H1 (cell line): ENCODE data around the gene MPND. TPM values are rescaled to one million over a fixed set of nuclear protein-coding genes. Genes with fewer than 3 reads are reported as not detected.

Experiments used
- CTCF ChIA-PET: fragments of 300-600 bp; sonication (Branson Sonifier 250); formaldehyde crosslinking; loops from one replicate; lab custom pipeline; 2021; ENCODE audit not compliant: partially characterized antibody; lab: Charles Lee
- POLR2A ChIA-PET: fragments of 300-600 bp; sonication (Branson Sonifier 250); formaldehyde crosslinking; loops from one replicate; lab custom pipeline; 2021; ENCODE audit warnings: inconsistent platforms; ENCODE audit not compliant: partially characterized antibody; lab: Charles Lee
- DNase-seq, 2 experiments: peaks; one replicate each; pipeline versions ENCODE4 v3.0.0 to v3.0.0-alpha.2; 2010 to 2022; ENCODE audit warnings: low spot score in 2 of 2, low read depth in 1 of 2, mixed read lengths in 1 of 2
- FAIRE-seq: peaks from 2 replicates; lab custom pipeline; 2011; peaks lifted over from hg19 to GRCh38; lab: Jason Lieb, UNC
- H2AFZ ChIP-seq: 2 replicates; pipeline ENCODE4 v1.8.1; 2012; ENCODE audit warnings: low read length, inconsistent platforms
- H2AK5ac ChIP-seq: 2 replicates; pipeline ENCODE4 v1.6.1; 2013; ENCODE audit warnings: low read depth, low read length
- H2BK120ac ChIP-seq: replicated peaks from 2 replicates; pipeline ENCODE3; 2013; ENCODE audit warnings: low read depth, low read length, inconsistent platforms
- H2BK12ac ChIP-seq: 2 replicates; pipeline ENCODE4 v1.6.1; 2013; ENCODE audit warnings: low read depth, low read length
- H2BK15ac ChIP-seq: 2 replicates; pipeline ENCODE4 v1.6.1; 2013; ENCODE audit warnings: low read length
- H2BK20ac ChIP-seq: 2 replicates; pipeline ENCODE4 v1.6.1; 2013; ENCODE audit warnings: low read length
- H2BK5ac ChIP-seq: 2 replicates; pipeline ENCODE4 v1.6.1; 2013; ENCODE audit warnings: low read depth, low read length
- H3K14ac ChIP-seq: 2 replicates; pipeline ENCODE4 v1.6.1; 2013; ENCODE audit warnings: inconsistent platforms; ENCODE audit not compliant: insufficient read length
- H3K18ac ChIP-seq: 2 replicates; pipeline ENCODE4 v1.6.1; 2013; ENCODE audit warnings: low read length; ENCODE audit errors: extremely low read depth
- H3K23ac ChIP-seq: 2 replicates; pipeline ENCODE4 v1.6.1; 2013; ENCODE audit warnings: inconsistent platforms; ENCODE audit not compliant: insufficient read length
- H3K23me2 ChIP-seq: 2 replicates; pipeline ENCODE4 v1.6.1; 2013; ENCODE audit warnings: low read depth, low read length
- H3K27ac ChIP-seq: 2 replicates; pipeline ENCODE4 v1.6.1; 2011; ENCODE audit warnings: low read depth, low read length, inconsistent platforms
- H3K27me3 ChIP-seq, 4 experiments: replicated peaks in 1 of 4; 1 replicate in 1 of 4; 2 replicates in 3 of 4; pipeline versions ENCODE4 v1.6.1 to v1.8.1; 2011 to 2013; ENCODE audit warnings: low read length in 3 of 4, mild to moderate bottlenecking in 3 of 4, inconsistent platforms in 2 of 4, mixed read lengths in 2 of 4, moderate library complexity in 1 of 4; ENCODE audit not compliant: control insufficient read depth in 3 of 4, insufficient read depth in 3 of 4; ENCODE audit errors: extremely low read depth in 1 of 4
- H3K36me3 ChIP-seq, 4 experiments: 2 replicates each; pipeline versions ENCODE4 v1.6.1 to v1.8.1; 2011 to 2013; ENCODE audit warnings: mild to moderate bottlenecking in 4 of 4, low read length in 3 of 4, moderate library complexity in 2 of 4, control low read depth in 1 of 4, inconsistent platforms in 1 of 4; ENCODE audit not compliant: insufficient read depth in 4 of 4, control insufficient read depth in 2 of 4
- H3K4ac ChIP-seq: replicated peaks from 2 replicates; pipeline ENCODE3; 2013; ENCODE audit warnings: low read length, low read depth, mixed read lengths, inconsistent platforms; ENCODE audit not compliant: insufficient read length
- H3K4me1 ChIP-seq, 4 experiments: replicated peaks in 1 of 4; 1 replicate in 1 of 4; 2 replicates in 3 of 4; pipeline versions ENCODE4 v1.6.1 to v1.8.1; 2011 to 2013; ENCODE audit warnings: low read length in 3 of 4, inconsistent platforms in 2 of 4, mixed read lengths in 1 of 4; ENCODE audit not compliant: insufficient read depth in 4 of 4, control insufficient read depth in 3 of 4
- H3K4me2 ChIP-seq, 2 experiments: 2 replicates each; pipeline versions ENCODE4 v1.6.1 to v1.8.1; 2011 to 2013; ENCODE audit warnings: low read depth in 2 of 2, low read length in 2 of 2, control low read depth in 1 of 2, inconsistent platforms in 1 of 2, mild to moderate bottlenecking in 1 of 2; ENCODE audit not compliant: insufficient read depth in 1 of 2
- H3K4me3 ChIP-seq, 4 experiments: fragments of 200-600, 300-600 bp in 1 of 4; sonication (generic), shearing (Covaris generic), sonication (Bioruptor Twin) in 1 of 4; 2 replicates each; pipeline versions ENCODE4 v1.5.1 to v1.8.1; 2011 to 2016; ENCODE audit warnings: low read length in 4 of 4, low read depth in 3 of 4, control low read depth in 2 of 4, inconsistent platforms in 2 of 4, mild to moderate bottlenecking in 2 of 4, mixed read lengths in 1 of 4, moderate library complexity in 1 of 4; ENCODE audit not compliant: insufficient read depth in 2 of 4; ENCODE audit errors: extremely low read depth in 1 of 4
- H3K56ac ChIP-seq: replicated peaks from 2 replicates; pipeline ENCODE3; 2013; ENCODE audit warnings: low read depth, mild to moderate bottlenecking, mixed read lengths, low read length, inconsistent platforms; ENCODE audit not compliant: insufficient read length
- H3K79me1 ChIP-seq: 2 replicates; pipeline ENCODE4 v1.6.1; 2013; ENCODE audit warnings: low read depth, low read length, control low read depth
- H3K79me2 ChIP-seq, 2 experiments: 2 replicates each; pipeline versions ENCODE4 v1.6.1 to v1.8.1; 2012 to 2013; ENCODE audit warnings: low read length in 2 of 2, mild to moderate bottlenecking in 2 of 2, inconsistent platforms in 1 of 2; ENCODE audit not compliant: insufficient read depth in 2 of 2, control insufficient read depth in 1 of 2
- H3K9ac ChIP-seq, 4 experiments: replicated peaks in 1 of 4; 1 replicate in 1 of 4; 2 replicates in 3 of 4; pipeline versions ENCODE4 v1.6.1 to v1.8.1; 2011 to 2013; ENCODE audit warnings: low read depth in 3 of 4, low read length in 3 of 4, control low read depth in 2 of 4, mild to moderate bottlenecking in 2 of 4, moderate library complexity in 2 of 4, inconsistent platforms in 1 of 4; ENCODE audit errors: extremely low read depth in 1 of 4
- H3K9me3 ChIP-seq, 2 experiments: 2 replicates each; pipeline versions ENCODE4 v1.6.1 to v1.8.1; 2012 to 2013; ENCODE audit warnings: mild to moderate bottlenecking in 2 of 2, moderate library complexity in 2 of 2, control low read depth in 1 of 2, inconsistent platforms in 1 of 2, low read depth in 1 of 2, low read length in 1 of 2, mixed read lengths in 1 of 2; ENCODE audit not compliant: insufficient read depth in 2 of 2
- H4K20me1 ChIP-seq, 2 experiments: replicated peaks in 1 of 2; 2 replicates each; pipeline versions ENCODE3 to v1.8.1; 2011 to 2013; ENCODE audit warnings: inconsistent platforms in 2 of 2, low read length in 2 of 2, mild to moderate bottlenecking in 1 of 2; ENCODE audit not compliant: insufficient read depth in 2 of 2, control insufficient read depth in 1 of 2
- H4K5ac ChIP-seq: 2 replicates; pipeline ENCODE4 v1.6.1; 2013; ENCODE audit warnings: low read length, low read depth, mixed read lengths, inconsistent platforms; ENCODE audit not compliant: insufficient read length
- H4K8ac ChIP-seq: 2 replicates; pipeline ENCODE4 v1.8.0; 2013; ENCODE audit warnings: mild to moderate bottlenecking, moderate library complexity, low read length, inconsistent platforms; ENCODE audit not compliant: insufficient read depth; ENCODE audit errors: extremely low read depth
- H4K91ac ChIP-seq: replicated peaks from 2 replicates; pipeline ENCODE3; 2013; ENCODE audit warnings: low read length, mixed read lengths, inconsistent platforms; ENCODE audit not compliant: insufficient read length
- GABPA ChIP-seq: IDR thresholded peaks from 2 replicates; pipeline ENCODE4 v1.6.1; 2011; ENCODE audit warnings: mild to moderate bottlenecking, low read length, moderate library complexity, borderline replicate concordance; ENCODE audit not compliant: insufficient read depth
- HDAC6 ChIP-seq: IDR thresholded peaks from one replicate; pipeline ENCODE4 v1.7.1; 2012; ENCODE audit warnings: low read depth, mild to moderate bottlenecking, inconsistent platforms, low read length, moderate library complexity
- JUND ChIP-seq: IDR thresholded peaks from 2 replicates; pipeline ENCODE4 v1.6.1; 2011; ENCODE audit warnings: mild to moderate bottlenecking, improper control_type of control experiment, low read length
- NANOG ChIP-seq: IDR thresholded peaks from 2 replicates; pipeline ENCODE4 v1.6.1; 2011; ENCODE audit warnings: low read length, low read depth, mild to moderate bottlenecking, inconsistent platforms; ENCODE audit not compliant: insufficient read depth, poor library complexity, severe bottlenecking
- NRF1 ChIP-seq: IDR thresholded peaks from 2 replicates; pipeline ENCODE4 v1.6.1; 2011; ENCODE audit warnings: mild to moderate bottlenecking, low read depth, low read length, improper control_type of control experiment
- PHF8 ChIP-seq: fragments of 200-600 bp; sonication (generic); conservative IDR thresholded peaks from 2 replicates; pipeline ENCODE4 v1.7.1; 2012; ENCODE audit warnings: low read depth, mild to moderate bottlenecking, inconsistent platforms, low read length, moderate library complexity
- POLR2AphosphoS5 ChIP-seq: IDR thresholded peaks from 2 replicates; pipeline ENCODE4 v1.6.1; 2011; ENCODE audit warnings: low read depth, low read length
- RFX5 ChIP-seq: IDR thresholded peaks from 2 replicates; pipeline ENCODE4 v1.6.1; 2011; ENCODE audit warnings: low read depth, low read length, improper control_type of control experiment, borderline replicate concordance
- SIRT6 ChIP-seq: IDR thresholded peaks from one replicate; pipeline ENCODE4 v1.7.1; 2012; ENCODE audit warnings: low read length, inconsistent platforms
- SIX5 ChIP-seq: IDR thresholded peaks from 2 replicates; pipeline ENCODE4 v1.6.1; 2011; ENCODE audit warnings: mild to moderate bottlenecking, low read depth, low read length
- TAF1 ChIP-seq: IDR thresholded peaks from 2 replicates; pipeline ENCODE4 v1.6.1; 2011; ENCODE audit warnings: mild to moderate bottlenecking, low read depth, low read length
- TAF7 ChIP-seq: optimal IDR thresholded peaks from 2 replicates; pipeline ENCODE3; 2011; ENCODE audit warnings: low read depth, mild to moderate bottlenecking, inconsistent platforms, low read length, moderate library complexity, borderline replicate concordance
- TBP ChIP-seq: IDR thresholded peaks from 2 replicates; pipeline ENCODE4 v1.6.1; 2011; ENCODE audit warnings: low read depth, low read length, improper control_type of control experiment
- TCF12 ChIP-seq: IDR thresholded peaks from 2 replicates; pipeline ENCODE4 v1.6.1; 2011; ENCODE audit warnings: low read depth, mild to moderate bottlenecking, low read length
- ZNF274 ChIP-seq: IDR thresholded peaks from 2 replicates; pipeline ENCODE4 v1.7.0; 2012; ENCODE audit warnings: low read length, borderline replicate concordance; ENCODE audit errors: extremely low read depth
- WGBS, 2 experiments: shearing (Covaris generic) in 1 of 2; methylation state at CpG; one replicate each; pipeline versions ENCODE4 v1.1.6 to v1.1.7; 2013 to 2015; ENCODE audit warnings: low lambda C conversion rate in 2 of 2, mixed read lengths in 2 of 2, inconsistent platforms in 1 of 2, low coverage in 1 of 2, missing lambda C conversion rate in 1 of 2; ENCODE audit not compliant: insufficient replicate concordance in 2 of 2, insufficient coverage in 1 of 2, insufficient read length in 1 of 2; ENCODE audit errors: extremely low coverage in 1 of 2, missing lambda C conversion rate in 1 of 2; 5-methylcytosine and 5-hydroxymethylcytosine counted together
- polyA plus RNA-seq, 7 experiments: library from polyadenylated mRNA; depleted of rRNA in 3 of 7; stranded (reverse) in 5 of 7; unstranded in 2 of 7; fragments of >200 nt in 5 of 7; fragments of 200-250 nt in 2 of 7; gene quantifications; 1 replicate in 5 of 7; 2 replicates in 1 of 7; 4 replicates in 1 of 7; pipeline versions ENCODE4 v1.2.1 to v1.2.3, GENCODE V29; 2011 to 2013; ENCODE audit warnings: missing spikeins in 2 of 7, mixed read lengths in 2 of 7
- total RNA-seq: library from RNA; stranded (reverse); fragmentation: NEBNext Ultra II Directional; extraction: Animal tissue kit (Norgen Biotek cat#: 25700); gene quantifications from 2 replicates; pipeline ENCODE4 v1.2.1, GENCODE V29; 2021

The MPND gene
- total and polyA plus RNA-seq, 2 of the 8 experiments (the other 6 are each of a cell fraction or from before 2014, with no cell fraction given) = 22.9 to 27.7 TPM

GRCh38 chr19:4357921-4358326 is 14.6 kb downstream of the MPND start:
- Histone ChIP-seq H2BK15ac (no peak overlapping the region), H3K23me2 (no peaks in the 10 kb centered on the region), H3K79me2 (no peaks in the 10 kb centered on the region), H4K91ac (no peak overlapping the region), H3K9ac (no peak overlapping the region), H3K23ac (no peak overlapping the region), H3K18ac (no peak overlapping the region), H2AK5ac (no peak overlapping the region), H4K20me1 (peaks cover 4 to 15% of the 10 kb centered on the region in 2 experiments), H4K5ac (no peak overlapping the region), H2AFZ (no peak overlapping the region), H3K4me1 (peaks cover 0 to 12% (median 2%) of the 10 kb centered on the region in 4 experiments; a peak in 3 of 7 replicates), H3K36me3 (peaks cover 0 to 19% (median 10%) of the 10 kb centered on the region in 4 experiments; a peak in 6 of 8 replicates), H3K27ac (no peak overlapping the region), H2BK5ac (no peak overlapping the region), H3K9me3 (no peaks in the 10 kb centered on the region), H2BK12ac (no peak overlapping the region), H2BK120ac (no peak overlapping the region), H3K56ac (no peak overlapping the region), H3K4me2 (no peak overlapping the region), H4K8ac (no peak overlapping the region), H2BK20ac (no peak overlapping the region), H3K79me1 (no peaks in the 10 kb centered on the region), H3K27me3 (no peaks in the 10 kb centered on the region), H3K4ac (no peak overlapping the region), H3K14ac (no peak overlapping the region), H3K4me3 (no peak overlapping the region)
- CTCF ChIA-PET = interaction anchor here (0.7 to 3.4 kb wide), 9 partner anchors 11 to 124 kb away, joined by 3 to 28 read pairs (median 4); partner anchors contain the start of gene SH3GL1
- POLR2A ChIA-PET = interaction anchor here (1.0 to 13.0 kb wide), 4 partner anchors 12 to 20 kb away, joined by 3 to 72 read pairs (median 4); partner anchors contain the start of gene MPND
- TF ChIP-seq NANOG (no peak), TAF1 (no peak), PHF8 (no peak), TCF12 (no peak), JUND (no peak), ZNF274 (no peak), SIRT6 (no peak), HDAC6 (no peak), POLR2AphosphoS5 (no peak; the same call in 1 of the 2 replicates), NRF1 (no peak), TBP (no peak), TAF7 (no peak), RFX5 (no peak), SIX5 (no peak), GABPA (no peak)
- FAIRE-seq (no peak), DNase-seq (no peak)
- 96% methylated on average over 16 of the region's 16 CpGs; no CpG with 5 or more reads in 1 of the 2 experiments for WGBS, 2 experiments
